ENCODE results near the gene CENPH.

DNA sequence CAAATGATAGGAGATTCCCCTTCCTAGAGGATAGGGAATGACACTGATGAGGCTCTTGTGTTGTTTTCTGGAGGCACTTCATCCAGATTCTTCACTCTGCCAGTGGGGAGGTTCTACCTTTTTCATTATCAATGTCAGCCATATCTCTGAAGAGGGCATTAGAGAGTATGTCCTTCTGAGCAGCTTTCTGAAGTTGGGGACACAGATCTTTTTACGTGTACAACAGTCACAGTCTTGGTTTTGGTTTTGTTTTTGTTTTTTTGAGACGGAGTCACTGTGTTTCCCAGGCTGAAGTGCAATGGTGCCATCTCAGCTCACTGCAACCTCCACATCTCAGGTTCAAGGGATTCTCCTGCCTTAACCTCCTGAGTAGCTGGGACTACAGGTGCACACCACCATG lies 22.6 kb downstream of the CENPH start:
- TF ChIP-seq EZH2 (IDR thresholded peaks at IDR 0.05; ENCODE audit: insufficient read depth, poor library complexity, severe bottlenecking) = no peak
- no peak for TF ChIP-seq EZH2phosphoT487 (IDR thresholded peaks at IDR 0.05; ENCODE audit: insufficient read depth, low read depth)
